ENCODE results near the gene IFT57. TPM values are rescaled to one million over a fixed set of nuclear protein-coding genes. Genes with fewer than 3 reads are reported as not detected.

Gene IFT57
- total and polyA plus RNA-seq, 2 of the 8 experiments (the other 6 are each of a cell fraction or from before 2014, with no cell fraction given) = 15.1 to 27.8 TPM

DNA sequence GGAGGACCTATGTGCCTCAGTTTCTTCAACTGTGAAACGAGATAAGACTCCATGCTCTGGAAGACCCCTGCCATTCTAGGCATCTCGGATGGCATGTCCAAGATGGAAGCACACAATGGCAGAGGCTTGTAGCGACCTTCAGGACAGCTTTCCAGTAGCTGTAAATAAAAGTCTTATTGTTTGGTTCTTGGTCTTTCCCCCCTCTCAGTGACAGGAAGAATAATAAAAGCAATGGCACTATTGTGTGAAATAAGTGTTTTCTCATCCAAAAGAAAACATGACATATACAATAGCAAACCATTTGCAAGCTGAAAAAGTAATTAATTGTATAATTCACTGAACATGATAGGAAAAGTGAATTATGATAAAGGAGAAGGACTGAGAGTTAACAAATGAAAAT is 98.9 kb downstream of the IFT57 start:
- H3K27me3 ChIP-seq (replicated peaks in 1 of 4; ENCODE audit: control insufficient read depth in 3 of 4, extremely low read depth in 1 of 4, insufficient read depth in 3 of 4, low read length in 3 of 4) = no peaks in the 10 kb centered on the region
- no peak overlapping the region for H4K91ac ChIP-seq (replicated peaks; ENCODE audit: insufficient read length, low read length)
- DNase-seq (ENCODE audit: low read depth in 1 of 2, low spot score in 2 of 2) = no peak
- CTCF ChIA-PET (ENCODE audit: partially characterized antibody) = interaction anchor here (1.1 kb wide), 1 partner anchor 10 kb away, joined by 3 read pairs; no protein-coding TSS in a partner anchor
- H3K27ac ChIP-seq (ENCODE audit: low read depth, low read length) = no peak overlapping the region
- no peak overlapping the region for H3K4me3 ChIP-seq (ENCODE audit: extremely low read depth in 1 of 4, insufficient read depth in 2 of 4, low read depth in 3 of 4, low read length in 4 of 4)
- no peaks in the 10 kb centered on the region for H3K9me3 ChIP-seq (ENCODE audit: insufficient read depth in 2 of 2, low read depth in 1 of 2, low read length in 1 of 2)
- no peak overlapping the region for H2BK5ac ChIP-seq (ENCODE audit: low read depth, low read length)
- H2BK12ac ChIP-seq (ENCODE audit: low read depth, low read length) = no peak overlapping the region
- no peaks in the 10 kb centered on the region for H3K4me1 ChIP-seq (replicated peaks in 1 of 4; ENCODE audit: control insufficient read depth in 3 of 4, insufficient read depth in 4 of 4, low read length in 3 of 4)
- H3K79me2 ChIP-seq (ENCODE audit: control insufficient read depth in 1 of 2, insufficient read depth in 2 of 2, low read length in 2 of 2) = no peaks in the 10 kb centered on the region
- H4K8ac ChIP-seq (ENCODE audit: extremely low read depth, insufficient read depth, low read length) = no peak overlapping the region
- H2BK20ac ChIP-seq (ENCODE audit: low read length) = no peak overlapping the region
- H2BK120ac ChIP-seq (replicated peaks; ENCODE audit: low read depth, low read length) = no peak overlapping the region
- H4K20me1 ChIP-seq (replicated peaks in 1 of 2; ENCODE audit: control insufficient read depth in 1 of 2, insufficient read depth in 2 of 2, low read length in 2 of 2) = no peaks in the 10 kb centered on the region
- H3K36me3 ChIP-seq (ENCODE audit: control insufficient read depth in 2 of 4, insufficient read depth in 4 of 4, low read length in 3 of 4) = no peaks in the 10 kb centered on the region
- POLR2A ChIA-PET (ENCODE audit: partially characterized antibody) = interaction anchor here (0.6 kb wide), 1 partner anchor 101 kb away, joined by 3 read pairs; no protein-coding TSS in a partner anchor
- H2AFZ ChIP-seq (ENCODE audit: low read length) = peak overlapping the region; percentile 59; the same call in 1 of the 2 replicates
- no peak overlapping the region for H3K56ac ChIP-seq (replicated peaks; ENCODE audit: insufficient read length, low read depth, low read length)
- H2AK5ac ChIP-seq (ENCODE audit: low read depth, low read length) = no peak overlapping the region
- H3K14ac ChIP-seq (ENCODE audit: insufficient read length) = no peak overlapping the region
- 88% methylated on average over 3 of the region's 3 CpGs; no CpG with 5 or more reads in 1 of the 2 experiments for WGBS, 2 experiments (ENCODE audit: extremely low coverage in 1 of 2, insufficient coverage in 1 of 2, insufficient read length in 1 of 2, insufficient replicate concordance in 2 of 2, low coverage in 1 of 2, low lambda C conversion rate in 2 of 2, missing lambda C conversion rate in 1 of 2)
- H2BK15ac ChIP-seq (ENCODE audit: low read length) = no peak overlapping the region
- FAIRE-seq = no peak
- H3K23me2 ChIP-seq (ENCODE audit: low read depth, low read length) = no peaks in the 10 kb centered on the region
- H3K4ac ChIP-seq (replicated peaks; ENCODE audit: insufficient read length, low read depth, low read length) = no peak overlapping the region
- no peak overlapping the region for H4K5ac ChIP-seq (ENCODE audit: insufficient read length, low read depth, low read length)
- no peak overlapping the region for H3K4me2 ChIP-seq (ENCODE audit: insufficient read depth in 1 of 2, low read depth in 2 of 2, low read length in 2 of 2)
- TF ChIP-seq CBX5 (IDR thresholded peaks at IDR 0.05; ENCODE audit: low read depth, low read length) (no peak), SIRT6 (IDR thresholded peaks at IDR 0.05; ENCODE audit: low read length) (no peak), POU5F1 (IDR thresholded peaks at IDR 0.05; ENCODE audit: low read depth, low read length) (no peak), JUND (IDR thresholded peaks at IDR 0.05; ENCODE audit: low read length) (no peak)
- no peaks in the 10 kb centered on the region for H3K79me1 ChIP-seq (ENCODE audit: low read depth, low read length)
- H3K23ac ChIP-seq (ENCODE audit: insufficient read length) = no peak overlapping the region
- H3K9ac ChIP-seq (replicated peaks in 1 of 4; ENCODE audit: extremely low read depth in 1 of 4, low read depth in 3 of 4, low read length in 3 of 4) = no peak overlapping the region
- no peak overlapping the region for H3K18ac ChIP-seq (ENCODE audit: extremely low read depth, low read length)
